HepG2 (cell line): ENCODE results near the gene U2SURP. TPM values are rescaled to one million over a fixed set of nuclear protein-coding genes. Genes with fewer than 3 reads are reported as not detected.

ENCODE experiments used
- ATAC-seq: fragments of 200-7000 bp; cut with Tn5 transposase; 3 replicates; pipeline ENCODE4 v1.9.1; 2020; ENCODE audit warnings: mild to moderate bottlenecking, moderate library complexity
- BruUV-seq: library from RNA; stranded (reverse); fragments of 400-500 nt; replicated peaks from 2 replicates; lab custom pipeline; 2021; lab: Mats Ljungman, UMichigan
- CTCF ChIA-PET: fragments of 300-600 bp; formaldehyde crosslinking; extraction: SDS; loops from one replicate; lab custom pipeline; 2021; ENCODE audit warnings: low total read pairs, inconsistent platforms, low intra/inter-chr PET ratio; lab: Yijun Ruan, JAX
- POLR2A ChIA-PET: fragments of 350-600 bp; sonication (Branson Sonifier 250); formaldehyde crosslinking; loops from one replicate; lab custom pipeline; 2020; ENCODE audit warnings: antibody characterized with exemption, inconsistent platforms; lab: Yijun Ruan, JAX
- DNase-seq: peaks from one replicate; pipeline ENCODE4 v3.0.0-alpha.2; 2015; ENCODE audit warnings: low spot score
- FAIRE-seq: peaks from 3 replicates; lab custom pipeline; 2011; peaks lifted over from hg19 to GRCh38; lab: Jason Lieb, UNC
- H2AFZ ChIP-seq: one replicate; pipeline ENCODE4 v1.6.1; 2011; ENCODE audit warnings: low read length, inconsistent platforms
- H3K27ac ChIP-seq: fragments of 300-600 bp; 3 replicates; pipeline ENCODE4 v1.8.0; 2011; ENCODE audit warnings: mixed run types, mild to moderate bottlenecking, mixed read lengths, low read length, inconsistent platforms; ENCODE audit not compliant: insufficient read depth; ENCODE audit errors: extremely low read length
- H3K27me3 ChIP-seq, 2 experiments: fragments of 200-600 bp in 1 of 2; 2 replicates in 1 of 2; 3 replicates in 1 of 2; pipeline versions ENCODE4 v1.6.0 to v1.8.0; 2011; ENCODE audit warnings: low read length in 2 of 2, mild to moderate bottlenecking in 2 of 2, moderate library complexity in 2 of 2, inconsistent platforms in 1 of 2; ENCODE audit not compliant: insufficient read depth in 2 of 2, control insufficient read depth in 1 of 2
- H3K36me3 ChIP-seq, 2 experiments: fragments of 200-600 bp in 1 of 2; replicated peaks in 1 of 2; 2 replicates in 1 of 2; 3 replicates in 1 of 2; pipeline versions ENCODE4 v1.5.1 to v1.8.0; 2011; ENCODE audit warnings: low read length in 2 of 2, inconsistent platforms in 1 of 2; ENCODE audit not compliant: insufficient read depth in 2 of 2, control insufficient read depth in 1 of 2
- H3K4me1 ChIP-seq: 2 replicates; pipeline ENCODE4 v1.5.1; 2012; ENCODE audit warnings: low read length, inconsistent platforms; ENCODE audit not compliant: insufficient read depth
- H3K4me2 ChIP-seq: 2 replicates; pipeline ENCODE4 v1.6.0; 2011; ENCODE audit warnings: low read depth, low read length, inconsistent platforms
- H3K4me3 ChIP-seq, 3 experiments: fragments of 200-600 bp in 1 of 3; sonication (generic), shearing (Covaris generic) in 1 of 3; replicated peaks in 1 of 3; 2 replicates each; pipeline ENCODE4 v1.5.1; 2011 to 2016; ENCODE audit warnings: low read length in 3 of 3, inconsistent platforms in 2 of 3, low read depth in 2 of 3, mild to moderate bottlenecking in 2 of 3, control low read depth in 1 of 3, mixed read lengths in 1 of 3; ENCODE audit not compliant: insufficient read depth in 1 of 3
- H3K79me2 ChIP-seq: one replicate; pipeline ENCODE4 v1.6.1; 2011; ENCODE audit warnings: low read length, inconsistent platforms; ENCODE audit not compliant: insufficient read depth
- H3K9ac ChIP-seq: 2 replicates; pipeline ENCODE4 v1.6.0; 2011; ENCODE audit warnings: mild to moderate bottlenecking, low read depth, low read length, inconsistent platforms; ENCODE audit not compliant: insufficient read depth
- H3K9me3 ChIP-seq: 2 replicates; pipeline ENCODE4 v1.5.1; 2012; ENCODE audit warnings: mild to moderate bottlenecking, low read length
- H4K20me1 ChIP-seq: 2 replicates; pipeline ENCODE4 v1.6.0; 2011; ENCODE audit warnings: inconsistent platforms, mild to moderate bottlenecking, low read length, moderate library complexity; ENCODE audit not compliant: insufficient read depth
- AFF4 ChIP-seq: sonication (generic); formaldehyde crosslinking; IDR thresholded peaks from 2 replicates; pipeline ENCODE4 v1.4.0; 2020; ENCODE audit warnings: missing genetic modification reagents
- FOXA3 ChIP-seq: IDR thresholded peaks from 2 replicates; pipeline ENCODE4 v1.6.1; 2016; ENCODE audit warnings: missing genetic modification reagents, missing compliant biosample characterization
- PCBP2 ChIP-seq: fragments of 200-400 bp; formaldehyde crosslinking; optimal IDR thresholded peaks from 2 replicates; pipeline ENCODE3; 2018; ENCODE audit warnings: low read length, low read depth; ENCODE audit not compliant: poor library complexity, severe bottlenecking
- RBM22 ChIP-seq: fragments of 200-400 bp; formaldehyde crosslinking; optimal IDR thresholded peaks from 2 replicates; pipeline ENCODE3; 2017; ENCODE audit warnings: mild to moderate bottlenecking, low read length, moderate library complexity
- ZBTB38 ChIP-seq: sonication (generic); formaldehyde crosslinking; IDR thresholded peaks from 2 replicates; pipeline ENCODE4 v1.5.1; 2020; ENCODE audit warnings: mild to moderate bottlenecking, missing genetic modification reagents
- ZNF431 ChIP-seq: sonication (generic); formaldehyde crosslinking; IDR thresholded peaks from 2 replicates; pipeline ENCODE4 v1.9.0; 2022; ENCODE audit warnings: missing genetic modification reagents, low read depth, mild to moderate bottlenecking, borderline replicate concordance
- WGBS: methylation state at CpG from one replicate; pipeline ENCODE4 v1.1.6; 2017; ENCODE audit warnings: low lambda C conversion rate; 5-methylcytosine and 5-hydroxymethylcytosine counted together
- in situ Hi-C: cut with HindIII; loops from 2 replicates; pipeline ENCODE4 v1.10.0; 2017; ENCODE audit warnings: low pct_unique_long_range_greater_than_20kb; ENCODE audit not compliant: extremely low pct_ligation_motif_present
- intact Hi-C: fragments of 100-400 bp; cut with micrococcal nuclease; formaldehyde crosslinking; loops from one replicate; pipeline ENCODE4 v1.10.0; 2022; ENCODE audit not compliant: unreplicated experiment
- polyA plus RNA-seq, 8 experiments: library from polyadenylated mRNA; depleted of rRNA in 3 of 8; stranded (reverse) in 7 of 8; unstranded in 1 of 8; fragments of >200 nt; fragmentation: Illumina TruSeq in 4 of 8; extraction: Trizol in 4 of 8; gene quantifications; 2 replicates each; pipeline versions ENCODE4 v1.2.1 to v1.2.3, GENCODE V29; 2011 to 2016; ENCODE audit warnings: low read depth in 4 of 8, missing spikeins in 1 of 8, mixed read lengths in 1 of 8; ENCODE audit not compliant: insufficient read depth in 1 of 8
- total RNA-seq, 5 experiments: library from RNA; depleted of rRNA; stranded (reverse); fragments of >200 nt; fragmentation: Illumina TruSeq; extraction: Trizol; gene quantifications; 2 replicates each; pipeline ENCODE4 v1.2.3, GENCODE V29; 2016; ENCODE audit warnings: low read depth in 1 of 5
- TF ChIP-seq, protein P1 (sequence below): IDR thresholded peaks from 2 replicates; pipeline ENCODE4 v1.6.1; 2012; ENCODE audit warnings: low read length, improper control_type of control experiment

Gene U2SURP
- total and polyA plus RNA-seq, 2 of the 13 experiments (the other 11 are each of a cell fraction or from before 2014, with no cell fraction given) = 55.9 to 173 TPM

- Histone ChIP-seq H3K4me1 (no peaks in the 10 kb centered on the region), H2AFZ (no peak overlapping the region), H3K9ac (no peak overlapping the region), H3K4me2 (no peak overlapping the region), H4K20me1 (no peaks in the 10 kb centered on the region), H3K9me3 (no peaks in the 10 kb centered on the region), H3K36me3 (no peaks in the 10 kb centered on the region), H3K79me2 (no peaks in the 10 kb centered on the region), H3K27me3 (peaks cover 0 to 6% of the 10 kb centered on the region in 2 experiments; a peak in 3 of 5 replicates), H3K27ac (no peak overlapping the region), H3K4me3 (no peak overlapping the region)
- DNase-seq = no peak
- TF ChIP-seq, protein P1, sequence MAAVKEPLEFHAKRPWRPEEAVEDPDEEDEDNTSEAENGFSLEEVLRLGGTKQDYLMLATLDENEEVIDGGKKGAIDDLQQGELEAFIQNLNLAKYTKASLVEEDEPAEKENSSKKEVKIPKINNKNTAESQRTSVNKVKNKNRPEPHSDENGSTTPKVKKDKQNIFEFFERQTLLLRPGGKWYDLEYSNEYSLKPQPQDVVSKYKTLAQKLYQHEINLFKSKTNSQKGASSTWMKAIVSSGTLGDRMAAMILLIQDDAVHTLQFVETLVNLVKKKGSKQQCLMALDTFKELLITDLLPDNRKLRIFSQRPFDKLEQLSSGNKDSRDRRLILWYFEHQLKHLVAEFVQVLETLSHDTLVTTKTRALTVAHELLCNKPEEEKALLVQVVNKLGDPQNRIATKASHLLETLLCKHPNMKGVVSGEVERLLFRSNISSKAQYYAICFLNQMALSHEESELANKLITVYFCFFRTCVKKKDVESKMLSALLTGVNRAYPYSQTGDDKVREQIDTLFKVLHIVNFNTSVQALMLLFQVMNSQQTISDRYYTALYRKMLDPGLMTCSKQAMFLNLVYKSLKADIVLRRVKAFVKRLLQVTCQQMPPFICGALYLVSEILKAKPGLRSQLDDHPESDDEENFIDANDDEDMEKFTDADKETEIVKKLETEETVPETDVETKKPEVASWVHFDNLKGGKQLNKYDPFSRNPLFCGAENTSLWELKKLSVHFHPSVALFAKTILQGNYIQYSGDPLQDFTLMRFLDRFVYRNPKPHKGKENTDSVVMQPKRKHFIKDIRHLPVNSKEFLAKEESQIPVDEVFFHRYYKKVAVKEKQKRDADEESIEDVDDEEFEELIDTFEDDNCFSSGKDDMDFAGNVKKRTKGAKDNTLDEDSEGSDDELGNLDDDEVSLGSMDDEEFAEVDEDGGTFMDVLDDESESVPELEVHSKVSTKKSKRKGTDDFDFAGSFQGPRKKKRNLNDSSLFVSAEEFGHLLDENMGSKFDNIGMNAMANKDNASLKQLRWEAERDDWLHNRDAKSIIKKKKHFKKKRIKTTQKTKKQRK = no peak
- BruUV-seq = no TSS peak
- POLR2A ChIA-PET = no interaction called here
- no peak for FAIRE-seq
- no peak; the same call in 2 of the 3 replicates for ATAC-seq
- intact Hi-C loops = loop anchor here (10.0 kb wide), 1 partner anchor 1276 kb away; no protein-coding TSS in a partner anchor
- WGBS = 1% methylated on average over 5 of the region's 5 CpGs
- CTCF ChIA-PET = no interaction called here
- in situ Hi-C loops = no loop called here
Measured at GRCh38 chr3:143090486-143090885, 89.1 kb downstream of the U2SURP start.

DNA sequence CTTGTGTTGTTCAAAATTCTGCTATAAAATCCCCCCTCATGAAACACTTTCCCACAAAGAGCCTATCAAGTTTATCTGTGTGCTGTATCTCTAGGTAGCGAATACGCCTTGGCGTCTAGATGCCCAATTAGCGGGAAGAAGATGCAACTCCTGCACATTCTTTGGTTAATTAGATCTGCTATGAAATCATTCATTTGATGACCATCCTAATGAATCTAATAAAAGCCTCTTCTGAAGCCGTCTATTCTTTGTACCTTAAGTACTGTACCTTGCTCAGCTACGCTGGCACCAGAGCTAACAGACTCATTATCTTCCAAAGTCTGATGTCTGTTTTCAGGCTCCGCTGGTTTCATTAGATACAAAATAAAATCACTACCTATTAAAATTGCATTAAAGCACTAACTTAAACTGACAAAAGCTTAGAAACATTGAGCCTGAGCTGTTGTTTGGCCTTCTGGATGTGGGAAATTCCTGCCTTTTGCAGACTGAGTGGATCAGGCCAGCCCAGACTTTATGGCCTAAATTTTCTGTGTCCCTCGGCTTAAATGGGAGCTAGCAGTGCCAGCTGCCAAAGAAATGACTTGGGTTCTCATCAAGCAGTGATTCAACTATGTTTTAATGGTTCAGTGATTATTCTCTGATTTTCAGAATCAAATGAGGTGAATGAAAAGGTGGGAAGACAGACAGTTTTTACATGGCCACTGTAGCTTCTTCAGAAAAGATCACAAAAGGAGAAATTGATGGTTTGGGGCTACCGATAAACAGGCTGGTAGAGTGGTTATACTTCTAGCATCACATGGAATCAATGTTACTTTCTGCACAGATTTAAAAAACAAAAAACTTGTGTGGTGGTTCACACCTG is 89.8 kb downstream of the U2SURP start:
- WGBS = 31% methylated on average over 9 of the region's 9 CpGs
- Histone ChIP-seq H3K36me3 (no peaks in the 10 kb centered on the region), H3K4me3 (no peak overlapping the region), H3K4me2 (no peak overlapping the region), H3K27me3 (peaks cover 0 to 6% of the 10 kb centered on the region in 2 experiments; a peak in 3 of 5 replicates), H3K27ac (no peak overlapping the region), H3K79me2 (no peaks in the 10 kb centered on the region), H4K20me1 (no peaks in the 10 kb centered on the region), H3K9me3 (no peaks in the 10 kb centered on the region), H3K4me1 (no peaks in the 10 kb centered on the region), H2AFZ (no peak overlapping the region), H3K9ac (no peak overlapping the region)
- DNase-seq = no peak
- in situ Hi-C loops = no loop called here
- ChIA-PET POLR2A (no interaction called here), CTCF (no interaction called here)
- no TSS peak for BruUV-seq
- no peak for FAIRE-seq
- intact Hi-C loops = loop anchor here (10.0 kb wide), 1 partner anchor 1276 kb away; no protein-coding TSS in a partner anchor
- ATAC-seq = no peak
- no peak for TF ChIP-seq ZBTB38
- TF ChIP-seq ZNF431 (CRISPR knock-in tag) = no peak
- no peak for TF ChIP-seq FOXA3 (CRISPR knock-in tag)
- no peak for TF ChIP-seq RBM22
- TF ChIP-seq AFF4 (CRISPR knock-in tag) = no peak
- TF ChIP-seq PCBP2 = no peak
